BLaER1 treated with 17β-estradiol and CSF1 and Interleukin-3, amounts not matched to agents 10 nM and 100 nM (cell line): ENCODE data around the gene SARS1.

ENCODE experiments used
- H3K27ac ChIP-seq, 11 experiments: shearing (Covaris generic); formaldehyde crosslinking; 2 replicates each; pipeline ENCODE4 v1.8.1; 2022
- H3K27me3 ChIP-seq, 11 experiments: shearing (Covaris generic); formaldehyde crosslinking; 2 replicates each; pipeline ENCODE4 v1.8.1; 2022
- H3K36me3 ChIP-seq, 11 experiments: shearing (Covaris generic); formaldehyde crosslinking; 2 replicates each; pipeline ENCODE4 v1.8.1; 2022
- H3K4me1 ChIP-seq, 10 experiments: shearing (Covaris generic); formaldehyde crosslinking; 2 replicates each; pipeline ENCODE4 v1.8.1; 2022
- H3K4me2 ChIP-seq, 11 experiments: shearing (Covaris generic); formaldehyde crosslinking; 2 replicates each; pipeline ENCODE4 v1.8.1; 2022
- H3K4me3 ChIP-seq, 10 experiments: shearing (Covaris generic); formaldehyde crosslinking; 2 replicates each; pipeline ENCODE4 v1.8.1; 2022
- H3K9ac ChIP-seq, 11 experiments: shearing (Covaris generic); formaldehyde crosslinking; 2 replicates each; pipeline ENCODE4 v1.8.1; 2022
- H3K9me3 ChIP-seq, 11 experiments: shearing (Covaris generic); formaldehyde crosslinking; replicated peaks in 1 of 11; 2 replicates each; pipeline ENCODE4 v1.8.1; 2022
- H4K20me1 ChIP-seq, 11 experiments: shearing (Covaris generic); formaldehyde crosslinking; 2 replicates each; pipeline ENCODE4 v1.8.1; 2022
- Cebpa-rat ChIP-seq, 11 experiments: shearing (Covaris generic); IDR thresholded peaks; 2 replicates each; pipeline ENCODE4 v1.8.1; 2022

Gene SARS1

GRCh38 chr1:109181085-109181806 is 32.5 kb upstream of the SARS1 start:
- no peak for TF ChIP-seq Cebpa-rat (IDR thresholded peaks at IDR 0.05)
- Histone ChIP-seq H3K4me3 (no peak overlapping the region), H3K9me3 (peaks cover 0 to 13% (median 5%) of the 10 kb centered on the region in 11 experiments; a peak in 10 of 22 replicates), H3K27me3 (peaks cover 0 to 15% (median 0%) of the 10 kb centered on the region in 11 experiments; a peak in 3 of 22 replicates), H3K27ac (no peak overlapping the region), H3K4me1 (peaks cover 0 to 5% (median 0%) of the 10 kb centered on the region in 10 experiments; a peak in 1 of 20 replicates), H3K4me2 (no peak overlapping the region), H4K20me1 (no peaks in the 10 kb centered on the region; a peak in 1 of 22 replicates), H3K36me3 (no peaks in the 10 kb centered on the region), H3K9ac (no peak overlapping the region)

GRCh38 chr1:109181807-109182163 is 31.9 kb upstream of the SARS1 start:
- no peak overlapping the region for H3K9ac ChIP-seq
- peaks cover 0 to 13% (median 5%) of the 10 kb centered on the region in 11 experiments; a peak in 10 of 22 replicates for H3K9me3 ChIP-seq
- no peak overlapping the region for H3K27ac ChIP-seq
- H3K27me3 ChIP-seq, result peaks cover 0 to 18% (median 0%) of the 10 kb centered on the region in 11 experiments; a peak in 3 of 22 replicates
- no peak for TF ChIP-seq Cebpa-rat (IDR thresholded peaks at IDR 0.05)
- H3K36me3 ChIP-seq, result no peaks in the 10 kb centered on the region
- H3K4me2 ChIP-seq, result no peak overlapping the region
- no peaks in the 10 kb centered on the region; a peak in 1 of 22 replicates for H4K20me1 ChIP-seq
- peaks cover 0 to 5% (median 0%) of the 10 kb centered on the region in 10 experiments; a peak in 1 of 20 replicates for H3K4me1 ChIP-seq
- H3K4me3 ChIP-seq, result no peak overlapping the region

GRCh38 chr1:109183058-109183738 is 30.5 kb upstream of the SARS1 start:
- H3K4me1 ChIP-seq, result peaks cover 0 to 5% (median 0%) of the 10 kb centered on the region in 10 experiments; a peak in 1 of 20 replicates
- H3K9ac ChIP-seq, result no peak overlapping the region
- H3K4me2 ChIP-seq, result no peak overlapping the region
- H3K27ac ChIP-seq, result no peak overlapping the region
- H3K36me3 ChIP-seq, result no peaks in the 10 kb centered on the region
- no peak for TF ChIP-seq Cebpa-rat (IDR thresholded peaks at IDR 0.05)
- peaks cover 0 to 20% (median 0%) of the 10 kb centered on the region in 11 experiments; a peak in 3 of 22 replicates for H3K27me3 ChIP-seq
- no peak overlapping the region for H3K4me3 ChIP-seq
- H3K9me3 ChIP-seq, result peaks cover 0 to 4% (median 0%) of the 10 kb centered on the region in 11 experiments; a peak in 2 of 22 replicates
- H4K20me1 ChIP-seq, result no peaks in the 10 kb centered on the region; a peak in 1 of 22 replicates

GRCh38 chr1:109184687-109185086 is 29.0 kb upstream of the SARS1 start:
- H3K4me3 ChIP-seq, result no peak overlapping the region
- H3K27me3 ChIP-seq, result peaks cover 0 to 20% (median 0%) of the 10 kb centered on the region in 11 experiments; a peak in 3 of 22 replicates
- H3K9me3 ChIP-seq, result no peaks in the 10 kb centered on the region
- peaks cover 0 to 5% (median 0%) of the 10 kb centered on the region in 10 experiments; a peak in 1 of 20 replicates for H3K4me1 ChIP-seq
- TF ChIP-seq Cebpa-rat (IDR thresholded peaks at IDR 0.05), result no peak
- H3K9ac ChIP-seq, result no peak overlapping the region
- H3K36me3 ChIP-seq, result no peaks in the 10 kb centered on the region
- no peaks in the 10 kb centered on the region for H4K20me1 ChIP-seq
- H3K27ac ChIP-seq, result no peak overlapping the region
- H3K4me2 ChIP-seq, result no peak overlapping the region

- Histone ChIP-seq H3K36me3 (no peaks in the 10 kb centered on the region), H3K27me3 (peaks cover 0 to 20% (median 0%) of the 10 kb centered on the region in 11 experiments; a peak in 3 of 22 replicates), H3K27ac (no peak overlapping the region), H4K20me1 (no peaks in the 10 kb centered on the region), H3K9me3 (no peaks in the 10 kb centered on the region), H3K4me3 (no peak overlapping the region), H3K4me2 (no peak overlapping the region), H3K4me1 (peaks cover 0 to 5% (median 0%) of the 10 kb centered on the region in 10 experiments; a peak in 1 of 20 replicates), H3K9ac (no peak overlapping the region)
- no peak for TF ChIP-seq Cebpa-rat (IDR thresholded peaks at IDR 0.05)
Observed at GRCh38 chr1:109185357-109185756, 28.4 kb upstream of the SARS1 start.

GRCh38 chr1:109185990-109186732 is 27.6 kb upstream of the SARS1 start:
- Histone ChIP-seq H3K4me1 (peaks cover 0 to 5% (median 0%) of the 10 kb centered on the region in 10 experiments; a peak in 1 of 20 replicates), H3K4me2 (no peak overlapping the region), H3K36me3 (no peaks in the 10 kb centered on the region), H3K27me3 (peaks cover 0 to 16% (median 0%) of the 10 kb centered on the region in 11 experiments; a peak in 2 of 22 replicates), H4K20me1 (no peaks in the 10 kb centered on the region), H3K9me3 (no peaks in the 10 kb centered on the region), H3K27ac (no peak overlapping the region), H3K4me3 (no peak overlapping the region), H3K9ac (no peak overlapping the region)
- no peak for TF ChIP-seq Cebpa-rat (IDR thresholded peaks at IDR 0.05)

GRCh38 chr1:109186733-109187086 is 27.0 kb upstream of the SARS1 start:
- TF ChIP-seq Cebpa-rat (IDR thresholded peaks at IDR 0.05), result no peak
- no peak overlapping the region for H3K4me3 ChIP-seq
- no peak overlapping the region for H3K27ac ChIP-seq
- H3K4me2 ChIP-seq, result no peak overlapping the region
- H3K4me1 ChIP-seq, result peaks cover 0 to 5% (median 0%) of the 10 kb centered on the region in 10 experiments; a peak in 1 of 20 replicates
- no peaks in the 10 kb centered on the region for H4K20me1 ChIP-seq
- H3K9ac ChIP-seq, result no peak overlapping the region
- no peaks in the 10 kb centered on the region for H3K36me3 ChIP-seq
- peaks cover 0 to 12% (median 0%) of the 10 kb centered on the region in 11 experiments; a peak in 2 of 22 replicates for H3K27me3 ChIP-seq
- H3K9me3 ChIP-seq, result no peaks in the 10 kb centered on the region

GRCh38 chr1:109187127-109187526 is 26.6 kb upstream of the SARS1 start:
- H3K27me3 ChIP-seq, result peaks cover 0 to 12% (median 0%) of the 10 kb centered on the region in 11 experiments; a peak in 2 of 22 replicates
- no peaks in the 10 kb centered on the region for H3K36me3 ChIP-seq
- H3K27ac ChIP-seq, result no peak overlapping the region
- no peak overlapping the region for H3K4me3 ChIP-seq
- TF ChIP-seq Cebpa-rat (IDR thresholded peaks at IDR 0.05), result no peak
- no peak overlapping the region for H3K4me2 ChIP-seq
- no peaks in the 10 kb centered on the region for H3K9me3 ChIP-seq
- no peak overlapping the region for H3K9ac ChIP-seq
- peaks cover 0 to 5% (median 0%) of the 10 kb centered on the region in 10 experiments; a peak in 1 of 20 replicates for H3K4me1 ChIP-seq
- no peaks in the 10 kb centered on the region for H4K20me1 ChIP-seq
